ENCODE results near the gene EZR.

GRCh38 chr6:158766621-158767455 is 52.3 kb downstream of the EZR start:
- no peak for TF ChIP-seq CREB1 (IDR thresholded peaks at IDR 0.05)
- no peak for TF ChIP-seq CREB1 (CRISPR knock-in tag; IDR thresholded peaks at IDR 0.05)
- TF ChIP-seq HMG20B (CRISPR knock-in tag; conservative IDR thresholded peaks at IDR 0.05): no peak
- TF ChIP-seq THYN1 (CRISPR knock-in tag; IDR thresholded peaks at IDR 0.05; ENCODE audit: borderline replicate concordance, low read depth): no peak
